ENCODE measurements around the gene FUBP1. TPM values are rescaled to one million over a fixed set of nuclear protein-coding genes. Genes with fewer than 3 reads are reported as not detected.
"Not testable (repeated sequence)": the region's sequence is repeated elsewhere in the genome, so short reads cannot be mapped to it uniquely, and the experiment has no call there.

Gene FUBP1
- total RNA-seq, 1 donor from 2014 or later, result 90.3 TPM

GRCh38 chr1:77927414-77927813, 51.5 kb downstream of the FUBP1 start:
- Histone ChIP-seq H3K4me1 (no peaks in the 10 kb centered on the region), H3K27me3 (no peaks in the 10 kb centered on the region), H3K36me3 (peaks cover 85 to 99% of the 10 kb centered on the region in 2 donors), H3K4me3 (no peak overlapping the region), H3K9me3 (no peaks in the 10 kb centered on the region), H3K27ac (no peak overlapping the region)
- intact Hi-C loops (cut with DNase I), result no loop called here
- no peak for DNase-seq (ENCODE audit: low spot score in 2 of 2)
- TF ChIP-seq CTCF (IDR thresholded peaks at IDR 0.05), result no peak

GRCh38 chr1:77926561-77927357, 52.1 kb downstream of the FUBP1 start:
- Histone ChIP-seq H3K4me1 (no peaks in the 10 kb centered on the region), H3K27me3 (no peaks in the 10 kb centered on the region), H3K9me3 (no peaks in the 10 kb centered on the region), H3K27ac (no peak overlapping the region), H3K36me3 (peaks cover 88 to 99% of the 10 kb centered on the region in 2 donors), H3K4me3 (no peak overlapping the region)
- intact Hi-C loops (cut with DNase I), result no loop called here
- no peak for TF ChIP-seq CTCF (IDR thresholded peaks at IDR 0.05)
- no peak for DNase-seq (ENCODE audit: low spot score in 2 of 2)

- Histone ChIP-seq H3K27me3 (no peaks in the 10 kb centered on the region), H3K4me1 (no peaks in the 10 kb centered on the region), H3K27ac (no peak overlapping the region), H3K9me3 (no peaks in the 10 kb centered on the region), H3K36me3 (peaks cover 88 to 99% of the 10 kb centered on the region in 2 donors), H3K4me3 (no peak overlapping the region)
- intact Hi-C loops (cut with DNase I), result no loop called here
- DNase-seq (ENCODE audit: low spot score in 2 of 2), result no peak
- TF ChIP-seq CTCF (IDR thresholded peaks at IDR 0.05), result no peak
Observed at GRCh38 chr1:77925956-77926355, 52.9 kb downstream of the FUBP1 start.

GRCh38 chr1:77925518-77925917, 53.4 kb downstream of the FUBP1 start:
- DNase-seq (ENCODE audit: low spot score in 2 of 2), result no peak
- Histone ChIP-seq H3K4me1 (no peaks in the 10 kb centered on the region), H3K36me3 (peaks cover 84 to 98% of the 10 kb centered on the region in 2 donors), H3K27ac (no peak overlapping the region), H3K4me3 (no peak overlapping the region), H3K9me3 (no peaks in the 10 kb centered on the region), H3K27me3 (no peaks in the 10 kb centered on the region)
- no peak for TF ChIP-seq CTCF (IDR thresholded peaks at IDR 0.05)
- intact Hi-C loops (cut with DNase I), result no loop called here

- DNase-seq (ENCODE audit: low spot score in 2 of 2); H3K27ac ChIP-seq; intact Hi-C loops (cut with DNase I); H3K4me3 ChIP-seq; H3K4me1 ChIP-seq; H3K9me3 ChIP-seq; H3K27me3 ChIP-seq: not testable (repeated sequence)
- H3K36me3 ChIP-seq, result peaks cover 58 to 69% of the 10 kb centered on the region in 2 donors
Observed at GRCh38 chr1:77918918-77919317, 60.0 kb downstream of the FUBP1 start.

- Histone ChIP-seq H3K9me3 (no peaks in the 10 kb centered on the region), H3K27me3 (no peaks in the 10 kb centered on the region), H3K27ac (no peak overlapping the region), H3K4me3 (no peak overlapping the region), H3K4me1 (peaks cover 0 to 3% of the 10 kb centered on the region in 2 donors), H3K36me3 (peaks cover 5 to 20% of the 10 kb centered on the region in 2 donors)
- intact Hi-C loops (cut with DNase I), result no loop called here
- DNase-seq (ENCODE audit: low spot score in 2 of 2), result no peak
- no peak for TF ChIP-seq CTCF (IDR thresholded peaks at IDR 0.05)
Observed at GRCh38 chr1:77910116-77910515, 68.8 kb downstream of the FUBP1 start.
